Dedifferentiated amniotic fluid mesenchymal stem cell (primary cell): ENCODE results near the gene ZNF609.

Source experiments
- DNase-seq: peaks from one replicate; pipeline ENCODE4 v3.0.0-alpha.2; 2016; ENCODE audit errors: extremely low spot score

ZNF609 gene, protein sequence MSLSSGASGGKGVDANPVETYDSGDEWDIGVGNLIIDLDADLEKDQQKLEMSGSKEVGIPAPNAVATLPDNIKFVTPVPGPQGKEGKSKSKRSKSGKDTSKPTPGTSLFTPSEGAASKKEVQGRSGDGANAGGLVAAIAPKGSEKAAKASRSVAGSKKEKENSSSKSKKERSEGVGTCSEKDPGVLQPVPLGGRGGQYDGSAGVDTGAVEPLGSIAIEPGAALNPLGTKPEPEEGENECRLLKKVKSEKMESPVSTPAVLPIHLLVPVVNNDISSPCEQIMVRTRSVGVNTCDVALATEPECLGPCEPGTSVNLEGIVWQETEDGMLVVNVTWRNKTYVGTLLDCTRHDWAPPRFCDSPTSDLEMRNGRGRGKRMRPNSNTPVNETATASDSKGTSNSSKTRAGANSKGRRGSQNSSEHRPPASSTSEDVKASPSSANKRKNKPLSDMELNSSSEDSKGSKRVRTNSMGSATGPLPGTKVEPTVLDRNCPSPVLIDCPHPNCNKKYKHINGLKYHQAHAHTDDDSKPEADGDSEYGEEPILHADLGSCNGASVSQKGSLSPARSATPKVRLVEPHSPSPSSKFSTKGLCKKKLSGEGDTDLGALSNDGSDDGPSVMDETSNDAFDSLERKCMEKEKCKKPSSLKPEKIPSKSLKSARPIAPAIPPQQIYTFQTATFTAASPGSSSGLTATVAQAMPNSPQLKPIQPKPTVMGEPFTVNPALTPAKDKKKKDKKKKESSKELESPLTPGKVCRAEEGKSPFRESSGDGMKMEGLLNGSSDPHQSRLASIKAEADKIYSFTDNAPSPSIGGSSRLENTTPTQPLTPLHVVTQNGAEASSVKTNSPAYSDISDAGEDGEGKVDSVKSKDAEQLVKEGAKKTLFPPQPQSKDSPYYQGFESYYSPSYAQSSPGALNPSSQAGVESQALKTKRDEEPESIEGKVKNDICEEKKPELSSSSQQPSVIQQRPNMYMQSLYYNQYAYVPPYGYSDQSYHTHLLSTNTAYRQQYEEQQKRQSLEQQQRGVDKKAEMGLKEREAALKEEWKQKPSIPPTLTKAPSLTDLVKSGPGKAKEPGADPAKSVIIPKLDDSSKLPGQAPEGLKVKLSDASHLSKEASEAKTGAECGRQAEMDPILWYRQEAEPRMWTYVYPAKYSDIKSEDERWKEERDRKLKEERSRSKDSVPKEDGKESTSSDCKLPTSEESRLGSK (N-terminal part only)

GRCh38 chr15:64460206-64460723, at the start of gene ZNF609:
Gene ZNF609 (plus strand): TSS chr15:64460578. CDS start chr15:64499420, 38,842 bp downstream.
- peak; percentile 94 for DNase-seq

- no peak for DNase-seq
Observed at GRCh38 chr15:64412216-64412615, 48.2 kb upstream of the ZNF609 start.

GRCh38 chr15:64422697-64423096, 37.7 kb upstream of the ZNF609 start:
- no peak for DNase-seq

DNA sequence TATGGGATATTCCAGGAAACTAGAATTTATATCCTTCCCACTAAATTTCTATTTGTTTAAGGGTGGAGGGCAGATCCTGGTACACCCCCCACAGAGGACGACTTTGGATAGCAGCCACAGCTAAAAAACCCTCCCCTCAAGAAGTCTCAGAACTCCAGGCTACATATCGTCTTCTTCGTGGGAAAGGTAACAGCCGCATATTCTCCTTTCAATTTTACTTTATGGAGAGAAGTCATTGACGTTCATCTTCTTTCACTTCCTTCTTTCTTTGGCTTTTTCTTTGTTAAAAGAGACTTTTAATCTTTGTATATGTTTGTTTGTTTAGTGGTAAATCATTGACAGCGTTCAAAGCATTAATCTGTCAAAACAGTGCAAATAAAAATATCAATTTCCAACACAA, 36.4 kb upstream of the ZNF609 start:
- DNase-seq: no peak

GRCh38 chr15:64425221-64425620, 35.2 kb upstream of the ZNF609 start:
- DNase-seq: no peak

DNA sequence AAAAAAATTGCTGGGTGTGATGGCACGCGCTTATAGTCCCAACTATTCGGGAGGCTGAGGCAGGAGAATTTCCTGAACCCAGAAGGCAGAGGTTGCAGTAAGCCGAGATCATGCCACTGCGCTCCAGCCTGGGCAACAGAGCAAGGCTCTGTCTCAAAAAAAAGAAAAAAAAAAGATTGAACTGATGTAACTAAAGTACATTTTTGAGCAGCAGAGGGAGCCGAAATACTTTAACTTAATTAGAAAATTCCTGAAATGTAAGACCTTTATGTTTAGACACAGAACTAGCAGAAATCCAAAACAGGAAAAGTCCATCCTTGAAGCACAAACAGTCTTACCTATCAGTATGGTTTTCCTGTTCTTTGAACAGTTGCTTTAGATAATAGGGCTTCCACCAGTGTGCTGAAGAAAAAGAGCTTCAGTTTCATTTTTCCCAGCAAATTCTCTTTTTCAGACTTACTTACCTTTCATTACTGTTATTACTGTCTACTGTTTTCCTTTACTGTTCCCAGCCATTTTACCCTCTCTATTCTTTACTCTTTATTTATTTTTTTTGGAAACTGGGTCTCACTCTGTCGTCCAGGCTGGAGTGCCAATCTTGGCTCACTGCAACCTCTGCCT, 33.4 kb upstream of the ZNF609 start:
- DNase-seq: peak; percentile 60

- no peak for DNase-seq
Observed at GRCh38 chr15:64429448-64429847, 30.9 kb upstream of the ZNF609 start.

DNA sequence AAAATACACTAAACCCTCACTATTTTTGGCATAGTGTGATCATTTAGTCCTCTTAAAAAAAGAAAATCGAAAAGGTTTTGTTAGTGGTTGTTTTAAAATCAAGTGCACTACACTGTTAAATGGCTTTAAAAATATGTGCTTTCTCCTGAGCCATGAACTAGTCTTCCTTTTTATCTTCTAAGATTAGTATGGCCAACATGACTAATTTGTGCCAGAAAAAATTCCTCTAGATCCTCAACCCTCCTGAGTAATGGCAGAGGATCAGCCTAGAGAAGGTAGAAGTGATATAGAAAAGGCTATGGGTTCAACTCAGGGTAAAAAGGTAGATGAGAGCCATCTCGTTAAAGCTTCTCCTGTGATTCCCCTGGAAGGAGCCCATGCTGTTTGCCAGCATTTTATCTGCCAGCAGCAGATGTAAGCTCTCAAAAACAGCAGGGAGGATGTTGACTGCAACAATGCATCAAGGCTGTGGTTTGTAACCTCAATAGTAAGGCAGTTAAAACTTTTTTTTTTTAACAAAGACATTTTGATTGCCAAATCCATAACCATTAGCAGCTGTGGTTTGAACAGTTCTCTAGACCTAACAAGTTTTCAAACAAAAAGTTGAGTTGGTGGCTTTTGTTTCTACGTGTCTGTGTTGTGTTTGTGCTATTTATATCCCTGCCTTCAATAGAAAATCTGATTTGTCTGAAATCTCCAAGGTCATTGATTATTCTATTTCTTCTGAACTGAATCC, 30.2 kb upstream of the ZNF609 start:
- peak; percentile 94 for DNase-seq

DNA sequence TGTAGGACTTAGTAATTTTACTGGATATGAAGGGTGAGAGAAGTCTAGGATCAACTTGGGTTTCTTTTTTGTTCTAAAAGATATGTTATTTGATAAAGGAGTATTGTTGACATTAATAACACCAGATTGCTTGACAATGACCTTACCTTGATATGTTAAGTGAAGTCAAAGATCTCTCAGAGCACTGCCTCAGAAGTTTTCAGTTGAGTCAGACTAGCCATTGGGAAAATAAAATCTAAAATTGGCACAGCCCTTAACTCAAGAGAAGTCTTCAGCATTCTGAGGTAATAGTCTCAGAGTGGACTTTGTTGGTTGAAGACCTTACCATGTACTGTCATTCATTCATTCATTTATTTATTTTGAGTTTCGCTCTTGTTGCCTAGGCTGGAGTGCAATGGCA, 22.4 kb upstream of the ZNF609 start:
- DNase-seq: no peak

DNA sequence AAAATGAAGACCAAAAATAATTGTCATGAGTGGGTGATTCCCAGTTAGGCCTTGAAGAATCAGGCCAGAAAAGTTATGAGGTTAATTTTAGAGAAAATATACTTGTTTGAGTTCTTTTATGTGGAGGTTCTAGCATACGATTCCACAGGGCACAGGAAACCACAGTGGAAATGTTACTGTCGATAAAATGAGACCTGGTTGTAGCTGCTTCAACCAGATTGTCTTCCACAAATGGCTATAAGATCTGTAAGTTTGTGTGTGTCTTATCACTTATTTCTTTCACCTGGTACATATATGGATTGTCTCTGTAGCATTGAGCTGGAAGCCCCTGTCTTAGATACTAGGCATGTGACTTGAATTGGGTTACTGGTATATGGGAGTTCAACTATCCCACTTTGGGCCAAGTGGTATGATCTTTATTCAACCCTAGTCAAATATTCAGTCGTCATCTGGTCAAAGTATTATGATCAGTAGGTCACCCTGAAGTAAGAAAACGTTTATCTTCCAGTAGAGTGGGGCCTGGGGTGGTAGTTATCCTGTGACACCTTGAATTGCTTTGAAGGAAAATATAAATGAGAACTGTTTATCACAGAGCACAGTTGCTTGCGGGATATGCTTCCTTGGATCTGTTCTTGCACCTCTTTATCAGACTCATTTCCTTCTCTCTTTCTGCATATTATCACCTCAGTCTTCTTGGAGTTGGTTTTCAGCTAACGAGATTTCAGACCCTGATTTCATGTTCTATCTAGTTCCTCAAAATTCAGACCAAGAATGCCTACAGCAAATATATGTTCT, 21.5 kb upstream of the ZNF609 start:
- DNase-seq: no peak

GRCh38 chr15:64441852-64442251, 18.5 kb upstream of the ZNF609 start:
- no peak for DNase-seq

DNA sequence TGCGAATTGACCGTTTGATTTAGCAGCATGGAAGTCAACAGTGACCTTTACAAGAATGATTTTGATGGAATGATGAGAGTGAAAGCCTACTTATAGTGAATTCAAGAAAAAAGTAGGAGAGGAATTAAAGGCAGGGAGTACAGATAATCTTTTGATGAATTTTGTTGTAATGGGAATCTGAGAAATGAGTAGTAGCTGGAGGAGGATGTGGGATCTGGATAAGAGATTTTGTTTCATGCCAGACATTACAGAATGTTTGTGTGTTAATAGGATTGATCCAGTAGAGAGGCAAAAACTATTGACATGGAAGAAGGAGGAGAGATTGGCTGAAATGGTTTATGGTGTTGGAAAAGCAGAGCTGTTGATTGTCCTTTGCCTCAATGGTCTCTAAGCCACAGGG, 17.4 kb upstream of the ZNF609 start:
- no peak for DNase-seq

DNA sequence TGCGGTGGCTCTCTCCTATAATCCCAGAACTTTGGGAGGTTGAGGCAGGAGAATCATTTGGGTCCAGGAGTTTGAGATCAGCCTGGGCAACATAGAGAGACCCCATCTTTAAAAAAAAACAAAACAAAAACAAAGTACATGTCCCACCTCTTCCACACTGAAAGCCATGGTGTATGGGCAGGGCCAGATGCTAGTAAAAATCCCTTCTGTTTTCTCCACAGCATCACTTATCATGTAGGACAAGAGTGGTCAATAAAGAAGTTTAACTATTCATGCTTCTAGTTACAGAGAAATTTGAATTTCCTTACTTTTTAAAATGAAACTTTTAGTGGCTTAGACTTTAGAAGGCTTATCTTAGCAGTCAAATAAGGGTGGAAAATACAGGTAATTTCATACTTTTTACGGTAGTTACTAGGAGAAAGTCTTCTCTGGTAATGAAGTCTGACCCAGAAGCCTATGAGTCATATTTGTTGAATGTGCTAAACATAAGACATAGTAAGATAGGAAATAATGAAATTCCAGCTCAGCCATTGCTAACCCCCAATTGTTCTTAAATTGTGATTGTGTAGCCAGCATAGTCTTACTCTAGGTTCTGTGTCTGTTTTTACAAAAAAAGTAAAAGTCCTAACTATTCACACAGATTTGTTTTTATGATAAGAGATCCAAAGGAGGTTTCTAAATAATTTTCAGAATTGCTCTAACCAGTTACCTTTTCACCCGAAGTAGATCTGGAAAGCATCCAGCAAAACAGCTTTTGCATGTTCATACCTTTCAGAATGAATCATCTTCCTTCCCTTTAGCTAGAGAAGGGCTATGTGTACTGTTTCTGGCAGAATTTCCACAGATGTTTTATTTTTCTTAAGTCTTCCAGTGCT, 16.4 kb upstream of the ZNF609 start:
- DNase-seq: peak; percentile 53

DNA sequence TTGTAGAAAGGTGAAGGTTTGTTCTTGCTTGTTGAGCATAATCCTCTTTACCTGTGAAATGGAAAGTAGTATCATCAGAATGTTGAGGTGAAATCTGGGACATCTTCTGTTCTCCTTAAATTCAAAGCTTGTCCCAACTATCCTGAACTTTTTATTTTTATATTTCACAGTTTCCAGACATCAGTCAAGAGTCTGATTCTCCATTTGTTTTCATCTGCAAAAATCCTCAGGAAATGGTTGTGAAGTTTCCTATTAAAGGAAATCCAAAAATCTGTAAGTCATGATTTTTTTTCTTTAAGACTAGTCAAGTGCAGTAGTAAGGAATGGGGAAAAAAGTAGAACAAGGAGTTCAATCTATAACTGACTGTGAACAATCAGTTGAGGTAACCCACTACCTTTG, 15.5 kb upstream of the ZNF609 start:
- DNase-seq: no peak

DNA sequence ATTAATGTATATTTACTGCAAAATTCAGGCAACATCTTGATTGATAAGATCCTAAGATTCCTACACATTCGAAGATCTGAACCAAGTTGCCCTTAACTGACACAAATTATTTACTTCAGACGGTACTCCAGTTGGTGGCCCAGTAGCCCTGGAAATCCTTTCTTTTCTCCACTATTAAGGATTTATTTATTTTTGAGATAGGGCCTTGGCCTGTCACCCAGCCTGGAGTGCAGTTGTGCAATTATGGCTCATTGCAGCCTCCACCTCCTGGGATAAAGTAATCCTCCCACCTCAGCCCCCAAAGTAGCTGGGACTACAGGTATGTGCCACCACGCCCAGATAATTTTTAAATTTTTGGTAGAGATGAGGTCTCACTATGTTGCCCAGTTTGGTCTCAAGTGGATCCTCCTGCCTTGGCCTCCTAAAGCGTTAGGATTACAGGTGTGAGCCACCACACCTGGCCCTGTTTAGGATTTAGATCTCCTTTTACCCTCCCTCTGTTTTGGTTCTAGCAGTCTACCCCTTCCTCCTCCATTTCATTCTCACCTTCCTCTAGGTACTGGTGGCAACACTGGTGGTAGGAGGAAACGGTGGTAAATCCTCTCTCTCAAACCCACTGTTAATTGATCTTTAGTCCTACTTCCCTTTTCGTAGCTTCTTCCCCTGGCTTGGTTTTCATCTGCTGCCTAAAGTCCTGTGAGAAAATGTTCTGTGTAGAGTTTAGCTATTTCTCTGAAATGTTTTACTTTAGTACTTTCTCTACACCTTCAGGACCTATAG, 12.7 kb upstream of the ZNF609 start:
- no peak for DNase-seq

- DNase-seq: no peak
Observed at GRCh38 chr15:64452988-64453688, 7.2 kb upstream of the ZNF609 start.

- DNase-seq: no peak
Observed at GRCh38 chr15:64453689-64454037, 6.7 kb upstream of the ZNF609 start.

GRCh38 chr15:64454282-64454681, 6.1 kb upstream of the ZNF609 start:
- no peak for DNase-seq
